Esophagus muscularis mucosa (tissue), 4 donors: ENCODE data around the gene DVL1. TPM values are rescaled to one million over a fixed set of nuclear protein-coding genes. Genes with fewer than 3 reads are reported as not detected.

Experiments
- DNase-seq: peaks from one replicate; pipeline ENCODE4 v3.0.0-alpha.2; 2017; ENCODE audit errors: extremely low spot score
- H3K27ac ChIP-seq, 4 donors: fragments of 200-600 bp; sonication (generic); replicated peaks in 1 of 4; 1 replicate in 3 of 4; 2 replicates in 1 of 4; pipeline ENCODE4 v1.5.1; 2016 to 2019; ENCODE audit warnings: mild to moderate bottlenecking in 1 of 4
- H3K27me3 ChIP-seq, 4 donors: fragments of 200-600 bp; sonication (generic); one replicate each; pipeline versions ENCODE4 v1.5.1 to v1.6.0; 2016 to 2019
- H3K36me3 ChIP-seq, 4 donors: fragments of 200-600 bp; sonication (generic); one replicate each; pipeline ENCODE4 v1.5.1; 2016 to 2019
- H3K4me1 ChIP-seq, 4 donors: fragments of 200-600 bp; sonication (generic); one replicate each; pipeline ENCODE4 v1.5.1; 2016 to 2019
- H3K4me3 ChIP-seq, 4 donors: fragments of 200-600 bp; sonication (generic); 1 replicate in 2 of 4; 2 replicates in 2 of 4; pipeline ENCODE4 v1.5.1; 2016 to 2019; ENCODE audit warnings: mild to moderate bottlenecking in 4 of 4, moderate library complexity in 1 of 4
- H3K9me3 ChIP-seq, 4 donors: fragments of 200-600 bp; sonication (generic); 1 replicate in 3 of 4; 2 replicates in 1 of 4; pipeline ENCODE4 v1.5.1; 2016 to 2019
- CTCF ChIP-seq, 3 experiments: fragments of 200-600 bp in 2 of 3; fragments of 450-650 bp in 1 of 3; sonication (generic) in 2 of 3; IDR thresholded peaks; one replicate each; pipeline ENCODE4 v1.5.1; 2017 to 2019; ENCODE audit warnings: antibody characterized with exemption in 3 of 3, mild to moderate bottlenecking in 2 of 3, moderate library complexity in 1 of 3
- EP300 ChIP-seq: sonication (generic); formaldehyde crosslinking; IDR thresholded peaks from one replicate; pipeline ENCODE4 v1.6.1; 2017; ENCODE audit warnings: antibody characterized with exemption
- POLR2A ChIP-seq: fragments of 450-650 bp; IDR thresholded peaks from one replicate; pipeline ENCODE4 v1.6.1; 2017; ENCODE audit warnings: antibody characterized with exemption, moderate library complexity, mild to moderate bottlenecking, low read depth
- POLR2AphosphoS5 ChIP-seq, 2 donors: sonication (generic); formaldehyde crosslinking; IDR thresholded peaks; one replicate each; pipeline ENCODE4 v1.6.1; 2017; ENCODE audit warnings: antibody characterized with exemption in 2 of 2
- WGBS: methylation state at CpG from one replicate; pipeline ENCODE4 v1.1.5; 2018; 5-methylcytosine and 5-hydroxymethylcytosine counted together
- intact Hi-C: fragments of 100-400 bp; cut with DNase I; formaldehyde crosslinking; loops from one replicate; pipeline ENCODE4 v1.15.1; 2023
- total RNA-seq, 4 donors: library from RNA; depleted of rRNA; stranded (reverse); fragments of >200 nt; gene quantifications; one replicate each; pipeline versions ENCODE4 v1.1.0 to v1.2.1, GENCODE V29; 2016

Gene DVL1
- total RNA-seq, 4 donors from 2014 or later, result 66.9 to 141 (median 114) TPM

DNA sequence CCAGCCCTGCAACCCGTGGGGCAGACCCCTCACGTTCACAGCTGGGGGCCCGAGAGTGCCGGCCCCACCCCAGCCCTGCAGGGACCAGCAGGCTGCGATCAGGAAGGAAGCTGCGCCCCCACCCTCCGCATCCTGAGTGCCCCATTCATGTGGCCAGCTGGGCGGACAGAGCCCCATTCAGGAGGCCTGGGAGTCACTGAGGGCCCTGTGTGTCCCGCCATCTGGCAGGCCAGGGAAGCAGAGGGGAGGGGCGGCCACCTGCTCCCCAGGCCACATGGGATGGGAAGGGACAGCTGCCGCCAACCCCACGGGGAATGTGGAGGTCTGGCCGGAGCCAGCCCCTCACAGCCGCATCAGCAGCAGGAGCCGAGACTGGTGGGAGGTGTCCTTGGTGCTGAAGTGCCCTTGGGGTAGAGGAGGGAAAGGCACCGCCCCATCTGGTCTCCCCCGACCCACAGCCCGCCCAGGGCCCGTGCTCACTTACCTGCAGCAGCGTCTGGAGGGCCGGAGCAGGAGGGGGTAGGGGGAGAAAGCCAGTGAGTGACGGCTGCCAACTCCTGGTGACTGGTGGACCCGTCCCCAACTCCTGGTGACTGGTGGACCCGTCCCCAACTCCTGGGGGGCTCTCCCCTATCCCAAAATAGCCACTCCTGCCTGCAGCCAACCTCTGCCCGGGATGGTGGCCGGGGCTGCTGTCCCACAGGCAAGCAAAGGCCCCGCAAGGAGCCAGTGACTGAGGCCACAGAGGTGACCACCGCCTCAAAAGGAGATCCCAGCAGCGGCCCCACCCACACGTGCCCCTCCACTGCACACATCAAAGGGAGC lies 50.1 kb downstream of the DVL1 start:
- intact Hi-C loops, result no loop called here
- H3K4me1 ChIP-seq, result peaks cover 5 to 22% (median 11%) of the 10 kb centered on the region in 4 donors
- no peaks in the 10 kb centered on the region for H3K27me3 ChIP-seq
- H3K9me3 ChIP-seq, result no peaks in the 10 kb centered on the region
- 95% methylated on average over 3 of the region's 30 CpGs for WGBS
- no peak for DNase-seq
- no peak overlapping the region for H3K4me3 ChIP-seq
- H3K27ac ChIP-seq, result no peak overlapping the region
- H3K36me3 ChIP-seq, result peaks cover 4 to 60% (median 49%) of the 10 kb centered on the region in 4 donors
- TF ChIP-seq EP300 (no peak), CTCF (IDR thresholded peaks at IDR 0.05) (no peak), POLR2A (no peak), POLR2AphosphoS5 (IDR thresholded peaks at IDR 0.05) (no peak)

GRCh38 chr1:1297802-1298424 lies 51.3 kb downstream of the DVL1 start:
- Histone ChIP-seq H3K4me1 (peaks cover 0 to 11% (median under 1%) of the 10 kb centered on the region in 4 donors), H3K27ac (no peak overlapping the region), H3K9me3 (no peaks in the 10 kb centered on the region), H3K4me3 (no peak overlapping the region), H3K36me3 (peaks cover 4 to 72% (median 57%) of the 10 kb centered on the region in 4 donors), H3K27me3 (no peaks in the 10 kb centered on the region)
- intact Hi-C loops, result no loop called here
- no peak for DNase-seq
- TF ChIP-seq POLR2AphosphoS5 (IDR thresholded peaks at IDR 0.05) (no peak), POLR2A (no peak), EP300 (no peak), CTCF (IDR thresholded peaks at IDR 0.05) (no peak)
- WGBS, result 80% methylated on average over 1 of the region's 31 CpGs

DNA sequence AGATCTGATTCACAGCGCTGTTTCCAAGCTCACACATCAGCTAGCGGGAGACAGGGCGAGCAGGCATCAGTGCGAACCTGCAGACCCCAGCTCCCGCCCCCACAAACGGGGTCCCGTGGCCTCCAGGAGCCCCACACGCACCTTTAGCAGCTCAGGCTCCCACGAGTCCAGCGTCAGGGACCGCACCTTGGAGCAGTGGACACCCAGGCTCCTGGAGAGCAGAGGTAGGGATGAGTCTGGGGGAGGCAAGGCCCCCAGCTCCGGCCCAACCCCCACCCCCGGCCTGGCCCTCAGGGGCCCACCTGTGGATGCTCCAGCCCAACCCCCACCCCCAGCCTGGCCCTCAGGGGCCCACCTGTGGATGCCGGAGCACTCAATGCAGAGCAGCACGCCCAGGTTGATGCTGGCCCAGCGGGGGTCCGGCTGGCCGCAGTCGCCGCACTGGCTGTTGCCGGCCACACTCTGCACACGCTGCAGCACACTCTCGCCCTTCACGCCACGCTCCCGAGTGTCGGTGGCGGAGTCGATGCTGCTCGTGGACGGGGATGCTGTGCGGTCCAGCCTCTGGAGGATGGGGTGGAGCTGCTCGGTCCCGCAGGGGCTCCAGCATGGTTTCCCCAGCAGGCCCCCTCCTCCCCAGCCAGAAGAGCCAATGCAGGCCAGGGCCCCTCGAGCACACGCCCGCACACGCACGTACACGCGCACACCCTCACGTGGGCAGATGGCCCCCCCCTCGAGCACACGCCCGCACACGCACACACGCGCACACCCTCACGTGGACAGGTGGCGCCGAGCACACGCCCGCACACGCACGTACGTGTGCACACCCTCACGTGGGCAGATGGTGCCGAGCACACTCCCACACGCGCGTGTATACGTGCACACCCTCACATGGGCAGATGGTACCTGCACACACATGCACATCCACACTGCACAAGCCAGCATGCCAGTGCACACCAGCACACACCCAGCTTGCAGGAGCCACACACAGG lies 52.9 kb downstream of the DVL1 start:
- intact Hi-C loops, result no loop called here
- Histone ChIP-seq H3K27me3 (no peaks in the 10 kb centered on the region), H3K4me3 (no peak overlapping the region), H3K36me3 (peaks cover 4 to 70% (median 56%) of the 10 kb centered on the region in 4 donors), H3K27ac (no peak overlapping the region), H3K9me3 (no peaks in the 10 kb centered on the region), H3K4me1 (peaks cover 0 to 17% (median 8%) of the 10 kb centered on the region in 4 donors)
- DNase-seq, result no peak
- WGBS, result 91% methylated on average over 35 of the region's 62 CpGs
- TF ChIP-seq POLR2A (no peak), CTCF (IDR thresholded peaks at IDR 0.05) (no peak), POLR2AphosphoS5 (IDR thresholded peaks at IDR 0.05) (no peak), EP300 (no peak)

- intact Hi-C loops, result no loop called here
- Histone ChIP-seq H3K27ac (no peak overlapping the region), H3K4me3 (no peak overlapping the region), H3K27me3 (no peaks in the 10 kb centered on the region), H3K36me3 (peaks cover 4 to 70% (median 54%) of the 10 kb centered on the region in 4 donors), H3K9me3 (no peaks in the 10 kb centered on the region), H3K4me1 (peaks cover 0 to 27% (median 14%) of the 10 kb centered on the region in 4 donors)
- 95% methylated on average over 33 of the region's 35 CpGs for WGBS
- no peak for DNase-seq
- no peak for TF ChIP-seq POLR2A
- no peak for TF ChIP-seq CTCF (IDR thresholded peaks at IDR 0.05)
- TF ChIP-seq POLR2AphosphoS5 (IDR thresholded peaks at IDR 0.05), result no peak
- no peak for TF ChIP-seq EP300
These were observed 53.9 kb downstream of the DVL1 start for GRCh38 chr1:1295154-1295923.
